GM12878 (cell line): ENCODE measurements around the gene NISCH.

Experiments used
- BCL11A ChIP-seq: IDR thresholded peaks from 2 replicates; pipeline ENCODE4 v1.6.1; 2011; ENCODE audit warnings: low read depth, low read length
- BHLHE40 ChIP-seq, 2 experiments: fragments of 450-650 bp in 1 of 2; IDR thresholded peaks; 2 replicates each; pipeline ENCODE4 v1.6.1; 2011 to 2017; ENCODE audit warnings: low read depth in 2 of 2, borderline replicate concordance in 1 of 2, improper control_type of control experiment in 1 of 2, low read length in 1 of 2, mild to moderate bottlenecking in 1 of 2
- EED ChIP-seq: sonication (generic); IDR thresholded peaks from 2 replicates; pipeline ENCODE4 v1.6.1; 2016; ENCODE audit warnings: antibody characterized with exemption, low read depth
- NFIC ChIP-seq: IDR thresholded peaks from 2 replicates; pipeline ENCODE4 v1.6.1; 2012; ENCODE audit warnings: low read depth, mild to moderate bottlenecking, inconsistent platforms, low read length, moderate library complexity
- RFX5 ChIP-seq: IDR thresholded peaks from 2 replicates; pipeline ENCODE4 v1.6.1; 2011; ENCODE audit warnings: low read depth, low read length, improper control_type of control experiment
- ZNF274 ChIP-seq: IDR thresholded peaks from one replicate; pipeline ENCODE4 v1.8.0; 2011; ENCODE audit not compliant: insufficient read length, insufficient read depth
- TF ChIP-seq, protein P1 (sequence below): IDR thresholded peaks from 2 replicates; pipeline ENCODE4 v1.6.1; 2012; ENCODE audit warnings: low read length, inconsistent platforms
- TF ChIP-seq, protein P2 (sequence below): fragments of 450-650 bp; formaldehyde crosslinking; IDR thresholded peaks from 2 replicates; pipeline ENCODE4 v1.4.0; 2020; ENCODE audit warnings: mild to moderate bottlenecking, moderate library complexity

DNA sequence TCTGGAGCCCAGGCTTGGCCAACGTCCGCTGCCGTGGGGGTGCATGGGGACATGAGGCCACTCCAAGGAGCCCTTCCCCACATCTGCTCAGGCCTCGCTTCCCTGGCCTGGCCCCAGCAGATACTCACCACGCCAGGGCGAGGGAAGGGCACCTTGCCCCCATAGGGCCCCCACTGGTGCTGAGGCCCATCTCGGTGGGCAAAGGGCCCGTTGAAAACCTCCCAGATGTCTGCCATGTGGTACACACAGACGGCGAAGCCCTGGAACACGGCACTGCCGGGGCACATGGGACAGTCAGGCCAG lies 15.2 kb upstream of the NISCH start:
- TF ChIP-seq RFX5: no peak
- TF ChIP-seq, protein P1, sequence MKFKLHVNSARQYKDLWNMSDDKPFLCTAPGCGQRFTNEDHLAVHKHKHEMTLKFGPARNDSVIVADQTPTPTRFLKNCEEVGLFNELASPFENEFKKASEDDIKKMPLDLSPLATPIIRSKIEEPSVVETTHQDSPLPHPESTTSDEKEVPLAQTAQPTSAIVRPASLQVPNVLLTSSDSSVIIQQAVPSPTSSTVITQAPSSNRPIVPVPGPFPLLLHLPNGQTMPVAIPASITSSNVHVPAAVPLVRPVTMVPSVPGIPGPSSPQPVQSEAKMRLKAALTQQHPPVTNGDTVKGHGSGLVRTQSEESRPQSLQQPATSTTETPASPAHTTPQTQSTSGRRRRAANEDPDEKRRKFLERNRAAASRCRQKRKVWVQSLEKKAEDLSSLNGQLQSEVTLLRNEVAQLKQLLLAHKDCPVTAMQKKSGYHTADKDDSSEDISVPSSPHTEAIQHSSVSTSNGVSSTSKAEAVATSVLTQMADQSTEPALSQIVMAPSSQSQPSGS: no peak
- no peak for TF ChIP-seq BCL11A
- TF ChIP-seq EED: no peak
- TF ChIP-seq NFIC: no peak
- TF ChIP-seq BHLHE40 (IDR thresholded peaks at IDR 0.05; ENCODE audit: borderline replicate concordance in 1 of 2, low read depth in 2 of 2, low read length in 1 of 2): no peak
- TF ChIP-seq, protein P2, sequence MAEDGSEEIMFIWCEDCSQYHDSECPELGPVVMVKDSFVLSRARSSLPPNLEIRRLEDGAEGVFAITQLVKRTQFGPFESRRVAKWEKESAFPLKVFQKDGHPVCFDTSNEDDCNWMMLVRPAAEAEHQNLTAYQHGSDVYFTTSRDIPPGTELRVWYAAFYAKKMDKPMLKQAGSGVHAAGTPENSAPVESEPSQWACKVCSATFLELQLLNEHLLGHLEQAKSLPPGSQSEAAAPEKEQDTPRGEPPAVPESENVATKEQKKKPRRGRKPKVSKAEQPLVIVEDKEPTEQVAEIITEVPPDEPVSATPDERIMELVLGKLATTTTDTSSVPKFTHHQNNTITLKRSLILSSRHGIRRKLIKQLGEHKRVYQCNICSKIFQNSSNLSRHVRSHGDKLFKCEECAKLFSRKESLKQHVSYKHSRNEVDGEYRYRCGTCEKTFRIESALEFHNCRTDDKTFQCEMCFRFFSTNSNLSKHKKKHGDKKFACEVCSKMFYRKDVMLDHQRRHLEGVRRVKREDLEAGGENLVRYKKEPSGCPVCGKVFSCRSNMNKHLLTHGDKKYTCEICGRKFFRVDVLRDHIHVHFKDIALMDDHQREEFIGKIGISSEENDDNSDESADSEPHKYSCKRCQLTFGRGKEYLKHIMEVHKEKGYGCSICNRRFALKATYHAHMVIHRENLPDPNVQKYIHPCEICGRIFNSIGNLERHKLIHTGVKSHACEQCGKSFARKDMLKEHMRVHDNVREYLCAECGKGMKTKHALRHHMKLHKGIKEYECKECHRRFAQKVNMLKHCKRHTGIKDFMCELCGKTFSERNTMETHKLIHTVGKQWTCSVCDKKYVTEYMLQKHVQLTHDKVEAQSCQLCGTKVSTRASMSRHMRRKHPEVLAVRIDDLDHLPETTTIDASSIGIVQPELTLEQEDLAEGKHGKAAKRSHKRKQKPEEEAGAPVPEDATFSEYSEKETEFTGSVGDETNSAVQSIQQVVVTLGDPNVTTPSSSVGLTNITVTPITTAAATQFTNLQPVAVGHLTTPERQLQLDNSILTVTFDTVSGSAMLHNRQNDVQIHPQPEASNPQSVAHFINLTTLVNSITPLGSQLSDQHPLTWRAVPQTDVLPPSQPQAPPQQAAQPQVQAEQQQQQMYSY (CRISPR knock-in tag): no peak
- no peak for TF ChIP-seq ZNF274
